Measurements from ENCODE around the gene AFF3.

DNA sequence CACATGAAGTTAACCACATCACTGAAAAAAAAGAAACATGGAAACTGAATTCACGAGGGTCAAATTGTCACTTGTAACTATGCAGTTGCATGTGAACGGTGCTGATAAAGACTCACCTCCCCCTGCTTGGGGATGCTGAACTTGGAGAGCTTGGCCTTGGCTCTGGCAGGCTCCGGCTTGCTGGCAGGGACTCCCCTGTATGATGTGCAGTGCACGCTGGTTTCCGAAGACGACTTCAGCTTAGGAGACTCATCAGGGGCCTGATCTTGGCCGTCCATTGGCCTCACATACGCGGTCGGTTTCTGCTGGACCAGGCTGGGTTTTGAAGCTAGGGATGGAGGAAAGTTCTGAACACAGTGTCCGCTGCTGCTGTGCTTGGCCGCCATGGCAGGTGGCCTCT is 135.9 kb downstream of the AFF3 start:
- TF ChIP-seq NFYB (CRISPR knock-in tag; IDR thresholded peaks at IDR 0.05) (no peak), ZSCAN20 (CRISPR knock-in tag; IDR thresholded peaks at IDR 0.05; ENCODE audit: borderline replicate concordance) (no peak), ZNF331 (CRISPR knock-in tag; IDR thresholded peaks at IDR 0.05) (no peak), ZBTB20 (CRISPR knock-in tag; IDR thresholded peaks at IDR 0.05; ENCODE audit: borderline replicate concordance, low read depth) (no peak), FOXA3 (CRISPR knock-in tag; IDR thresholded peaks at IDR 0.05) (no peak), ZUFSP (CRISPR knock-in tag; IDR thresholded peaks at IDR 0.05; ENCODE audit: borderline replicate concordance) (no peak), POLR2AphosphoS5 (IDR thresholded peaks at IDR 0.05; ENCODE audit: low read depth, low read length) (no peak), ATF1 (CRISPR knock-in tag; IDR thresholded peaks at IDR 0.05) (no peak), BHLHE40 (IDR thresholded peaks at IDR 0.05; ENCODE audit: low read length) (no peak)
- TF ChIP-seq, protein P1, sequence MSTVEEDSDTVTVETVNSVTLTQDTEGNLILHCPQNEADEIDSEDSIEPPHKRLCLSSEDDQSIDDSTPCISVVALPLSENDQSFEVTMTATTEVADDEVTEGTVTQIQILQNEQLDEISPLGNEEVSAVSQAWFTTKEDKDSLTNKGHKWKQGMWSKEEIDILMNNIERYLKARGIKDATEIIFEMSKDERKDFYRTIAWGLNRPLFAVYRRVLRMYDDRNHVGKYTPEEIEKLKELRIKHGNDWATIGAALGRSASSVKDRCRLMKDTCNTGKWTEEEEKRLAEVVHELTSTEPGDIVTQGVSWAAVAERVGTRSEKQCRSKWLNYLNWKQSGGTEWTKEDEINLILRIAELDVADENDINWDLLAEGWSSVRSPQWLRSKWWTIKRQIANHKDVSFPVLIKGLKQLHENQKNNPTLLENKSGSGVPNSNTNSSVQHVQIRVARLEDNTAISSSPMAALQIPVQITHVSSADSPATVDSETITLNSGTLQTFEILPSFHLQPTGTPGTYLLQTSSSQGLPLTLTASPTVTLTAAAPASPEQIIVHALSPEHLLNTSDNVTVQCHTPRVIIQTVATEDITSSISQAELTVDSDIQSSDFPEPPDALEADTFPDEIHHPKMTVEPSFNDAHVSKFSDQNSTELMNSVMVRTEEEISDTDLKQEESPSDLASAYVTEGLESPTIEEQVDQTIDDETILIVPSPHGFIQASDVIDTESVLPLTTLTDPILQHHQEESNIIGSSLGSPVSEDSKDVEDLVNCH (CRISPR knock-in tag; IDR thresholded peaks at IDR 0.05), result no peak
- TF ChIP-seq, protein P2, sequence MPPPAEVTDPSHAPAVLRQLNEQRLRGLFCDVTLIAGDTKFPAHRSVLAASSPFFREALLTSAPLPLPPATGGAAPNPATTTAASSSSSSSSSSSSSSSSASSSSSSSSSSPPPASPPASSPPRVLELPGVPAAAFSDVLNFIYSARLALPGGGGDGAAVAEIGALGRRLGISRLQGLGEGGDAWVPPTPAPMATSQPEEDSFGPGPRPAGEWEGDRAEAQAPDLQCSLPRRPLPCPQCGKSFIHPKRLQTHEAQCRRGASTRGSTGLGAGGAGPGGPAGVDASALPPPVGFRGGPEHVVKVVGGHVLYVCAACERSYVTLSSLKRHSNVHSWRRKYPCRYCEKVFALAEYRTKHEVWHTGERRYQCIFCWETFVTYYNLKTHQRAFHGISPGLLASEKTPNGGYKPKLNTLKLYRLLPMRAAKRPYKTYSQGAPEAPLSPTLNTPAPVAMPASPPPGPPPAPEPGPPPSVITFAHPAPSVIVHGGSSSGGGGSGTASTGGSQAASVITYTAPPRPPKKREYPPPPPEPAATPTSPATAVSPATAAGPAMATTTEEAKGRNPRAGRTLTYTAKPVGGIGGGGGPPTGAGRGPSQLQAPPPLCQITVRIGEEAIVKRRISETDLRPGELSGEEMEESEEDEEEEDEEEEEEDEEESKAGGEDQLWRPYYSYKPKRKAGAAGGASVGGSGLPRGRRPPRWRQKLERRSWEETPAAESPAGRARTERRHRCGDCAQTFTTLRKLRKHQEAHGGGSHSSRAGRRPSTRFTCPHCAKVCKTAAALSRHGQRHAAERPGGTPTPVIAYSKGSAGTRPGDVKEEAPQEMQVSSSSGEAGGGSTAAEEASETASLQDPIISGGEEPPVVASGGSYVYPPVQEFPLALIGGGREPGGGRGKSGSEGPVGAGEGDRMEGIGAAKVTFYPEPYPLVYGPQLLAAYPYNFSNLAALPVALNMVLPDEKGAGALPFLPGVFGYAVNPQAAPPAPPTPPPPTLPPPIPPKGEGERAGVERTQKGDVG (CRISPR knock-in tag; IDR thresholded peaks at IDR 0.05; ENCODE audit: borderline replicate concordance), result no peak

Measured in HepG2 (cell line).